GM19397 (cell line): Measurements from ENCODE around the gene ATG4D.

Experiments used
- ATAC-seq: cut with Tn5 transposase; IDR thresholded peaks from one replicate; pipeline ENCODE4 v1.9.1; 2021; ENCODE audit warnings: mild to moderate bottlenecking, moderate library complexity; ENCODE audit not compliant: unreplicated experiment

Gene ATG4D

GRCh38 chr19:10574462-10574861, 30.8 kb downstream of the ATG4D start:
- no peak for ATAC-seq

GRCh38 chr19:10575011-10575716, 31.5 kb downstream of the ATG4D start:
- no peak for ATAC-seq

- no peak for ATAC-seq
Observed at GRCh38 chr19:10577951-10578350, 34.2 kb downstream of the ATG4D start.

GRCh38 chr19:10580979-10581631, 37.4 kb downstream of the ATG4D start:
- no peak for ATAC-seq

GRCh38 chr19:10582091-10582490, 38.4 kb downstream of the ATG4D start:
- no peak for ATAC-seq

GRCh38 chr19:10583036-10583776, 39.5 kb downstream of the ATG4D start:
- ATAC-seq: no peak

GRCh38 chr19:10586396-10586795, 42.7 kb downstream of the ATG4D start:
- ATAC-seq: no peak

- no peak for ATAC-seq
Observed at GRCh38 chr19:10587022-10587838, 43.5 kb downstream of the ATG4D start, which contains the start of gene AP1M2. TSS of gene AP1M2 (minus strand) at chr19:10587312. CDS start at chr19:10587231, 81 bp downstream.

- no peak for ATAC-seq
Observed at GRCh38 chr19:10587839-10588150, 44.1 kb downstream of the ATG4D start.

- ATAC-seq: no peak
Observed at GRCh38 chr19:10593148-10593547, 49.4 kb downstream of the ATG4D start.

GRCh38 chr19:10593820-10594637, 50.3 kb downstream of the ATG4D start:
- ATAC-seq: no peak

- no peak for ATAC-seq
Observed at GRCh38 chr19:10600149-10600548, 56.4 kb downstream of the ATG4D start.

- ATAC-seq: no peak
Observed at GRCh38 chr19:10601999-10602329, 58.3 kb downstream of the ATG4D start.

DNA sequence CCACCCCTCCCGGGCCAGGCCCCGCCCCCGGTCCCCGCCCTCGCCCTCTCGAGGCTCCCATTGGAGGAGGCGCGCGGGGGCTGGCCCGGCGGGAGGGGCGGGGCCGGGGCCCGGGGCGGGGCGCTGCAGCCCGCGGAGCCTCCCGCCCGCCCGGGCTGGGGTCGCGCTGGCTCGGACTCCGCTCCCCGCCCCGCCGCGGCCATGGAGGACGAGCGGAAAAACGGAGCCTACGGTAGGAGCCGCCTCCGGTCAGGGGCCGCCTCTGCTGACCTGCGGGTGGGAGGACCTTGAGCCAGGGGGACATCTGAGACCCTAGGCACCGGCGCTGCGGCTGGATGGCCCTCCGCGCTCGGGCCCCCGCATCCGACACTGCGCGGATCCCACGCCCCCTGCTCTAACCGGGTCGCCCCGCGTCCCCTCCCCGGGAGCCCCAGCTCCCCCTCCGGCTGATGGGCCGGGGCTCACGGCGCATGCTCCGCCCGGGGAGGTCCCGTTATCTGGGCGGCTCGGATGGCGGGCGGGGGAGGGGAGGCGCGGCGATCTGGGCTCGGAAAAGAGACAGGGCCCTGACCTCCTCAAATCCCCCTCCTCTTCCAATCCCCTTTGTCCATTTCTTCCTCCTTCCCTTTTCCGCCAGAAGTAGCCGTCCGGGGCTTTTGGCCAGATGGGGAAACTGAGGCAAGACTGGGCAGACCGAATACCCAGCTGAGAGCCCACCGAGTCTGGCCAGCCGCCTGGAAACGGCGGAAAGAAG, 58.8 kb downstream of the ATG4D start:
- ATAC-seq: peak; percentile 62
